DMS79 (cell line): ENCODE results near the gene PLCG2.

Experiments
- DNase-seq: peaks from one replicate; lab custom pipeline; 2025; lab: John Stamatoyannopoulos, UW

Gene PLCG2

DNA sequence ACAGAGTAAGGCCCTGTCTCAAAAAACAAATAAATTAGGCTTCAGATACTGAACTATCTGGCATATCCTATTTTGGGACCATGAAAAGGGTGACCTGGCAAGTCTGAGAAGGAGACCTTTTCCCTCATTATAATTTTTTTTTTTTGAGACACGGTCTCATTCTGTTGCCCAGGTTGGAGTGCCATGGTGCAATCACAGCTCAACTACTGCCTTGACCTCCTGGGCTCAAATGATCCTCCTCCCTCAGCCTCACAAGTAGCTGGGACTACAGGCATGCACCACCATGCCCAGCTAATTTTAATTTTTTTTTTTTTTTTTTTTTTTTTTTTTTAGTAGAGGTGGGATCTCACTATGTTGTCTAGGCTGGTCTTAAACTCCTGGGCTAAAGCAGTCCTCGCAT, 37.3 kb downstream of the PLCG2 start:
- DNase-seq: no peak

GRCh38 chr16:81816793-81817210, 37.7 kb downstream of the PLCG2 start:
- DNase-seq: no peak

DNA sequence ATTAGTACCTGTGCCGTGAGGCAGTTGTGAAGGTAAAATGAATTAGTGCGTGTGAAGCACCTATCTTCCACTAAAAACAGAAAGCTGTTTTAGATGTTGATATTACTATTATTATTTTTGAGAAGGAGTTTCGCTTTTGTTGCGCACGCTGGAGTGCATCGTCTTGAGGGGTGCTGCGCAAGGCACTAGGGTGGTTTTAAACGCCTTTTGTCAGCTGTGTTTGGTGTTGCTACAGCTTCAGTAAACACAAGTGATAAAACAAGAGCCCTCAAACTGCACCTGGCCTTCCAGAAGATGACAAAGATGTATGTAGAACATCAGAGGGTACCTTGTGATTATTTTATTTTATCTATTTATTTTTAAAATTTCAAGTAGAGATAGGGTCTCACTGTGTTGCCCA, 38.2 kb downstream of the PLCG2 start:
- no peak for DNase-seq

DNA sequence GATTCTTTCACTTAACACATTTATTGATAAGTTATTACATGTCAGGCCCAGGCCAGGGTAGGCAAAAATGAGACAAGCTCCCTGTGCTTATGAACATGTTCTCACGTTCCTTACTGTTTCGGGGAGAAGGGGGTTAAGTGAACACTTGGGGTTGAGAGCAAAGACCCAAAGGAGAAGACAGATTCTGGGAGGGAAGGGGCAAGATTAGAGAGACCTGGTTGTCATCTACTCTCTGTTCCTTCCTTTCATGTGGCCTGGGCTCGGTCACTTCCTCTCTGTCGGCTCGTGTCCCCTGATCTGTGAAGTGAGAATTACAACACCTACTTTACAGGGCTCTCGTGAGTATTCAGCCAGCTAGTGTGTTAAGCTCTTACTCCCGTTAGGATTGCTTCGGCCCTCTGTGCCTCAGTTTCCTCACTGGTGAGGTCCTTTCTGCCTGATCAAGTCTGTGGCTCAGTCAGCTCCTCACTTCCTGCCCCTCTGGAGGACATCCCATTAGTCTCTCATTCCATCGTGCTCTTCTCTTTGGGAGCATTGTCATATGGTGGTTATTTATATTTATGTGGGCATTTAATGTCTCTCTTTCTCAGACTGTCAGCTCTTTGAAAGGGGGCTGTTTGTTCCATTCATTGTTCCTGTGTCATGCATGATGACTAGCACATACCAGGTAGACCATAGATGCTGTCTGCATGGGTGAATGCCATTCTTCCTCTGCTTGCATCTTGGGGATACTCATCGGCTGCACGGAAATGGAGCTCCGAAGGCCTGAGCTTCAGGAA, 38.9 kb downstream of the PLCG2 start:
- DNase-seq: no peak

DNA sequence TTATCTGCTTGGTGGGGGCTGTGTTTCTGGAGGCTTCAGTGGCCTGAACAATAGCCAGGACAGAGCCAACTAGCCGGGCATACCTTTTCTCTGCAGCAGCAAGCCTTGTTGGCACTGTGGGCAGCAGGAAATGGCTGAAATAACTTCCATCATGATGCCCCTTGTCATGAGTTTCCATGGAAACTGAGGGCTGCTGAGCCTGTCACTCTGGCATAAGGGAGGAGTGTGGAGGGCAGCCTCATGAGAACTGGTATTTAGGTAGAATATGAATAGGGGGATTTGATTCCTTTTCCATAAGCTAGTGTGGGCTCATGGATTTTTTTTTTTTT, 39.4 kb downstream of the PLCG2 start:
- DNase-seq: no peak

- no peak for DNase-seq
Observed at GRCh38 chr16:81818905-81819304, 39.8 kb downstream of the PLCG2 start.

DNA sequence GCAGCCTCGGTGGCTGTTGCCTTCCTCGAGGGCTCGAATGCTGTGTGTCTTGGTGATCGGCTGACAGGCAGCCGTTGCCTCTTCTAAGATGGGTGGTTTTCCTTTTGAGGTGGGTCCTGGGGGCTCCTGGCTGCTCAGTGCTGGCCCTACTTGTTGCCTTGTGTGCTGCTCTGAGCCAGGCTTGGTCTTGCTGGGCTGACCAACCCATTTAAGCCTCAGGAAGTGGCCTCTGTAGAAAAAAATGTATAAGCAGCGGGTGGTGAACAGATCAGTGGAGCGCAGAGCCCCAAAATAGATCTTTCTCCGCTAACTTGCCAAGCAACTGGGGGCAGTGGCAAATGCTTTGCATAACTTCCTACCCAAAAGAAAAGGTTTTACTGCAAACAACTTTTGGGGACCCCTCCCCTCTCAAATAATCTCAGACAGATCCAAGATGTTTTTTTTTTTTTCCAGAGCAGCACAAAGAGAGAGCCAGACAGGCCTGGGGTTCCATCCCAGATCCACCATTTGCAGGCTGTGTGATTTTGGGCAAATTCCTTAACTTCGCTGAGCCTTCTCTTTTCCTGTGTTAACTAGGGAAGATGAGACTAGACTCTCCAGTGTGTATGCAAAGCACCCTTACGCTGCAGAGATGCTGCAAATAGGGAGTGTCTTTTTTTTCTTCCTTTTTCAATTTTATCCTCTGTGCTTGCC, 42.5 kb downstream of the PLCG2 start:
- no peak for DNase-seq

DNA sequence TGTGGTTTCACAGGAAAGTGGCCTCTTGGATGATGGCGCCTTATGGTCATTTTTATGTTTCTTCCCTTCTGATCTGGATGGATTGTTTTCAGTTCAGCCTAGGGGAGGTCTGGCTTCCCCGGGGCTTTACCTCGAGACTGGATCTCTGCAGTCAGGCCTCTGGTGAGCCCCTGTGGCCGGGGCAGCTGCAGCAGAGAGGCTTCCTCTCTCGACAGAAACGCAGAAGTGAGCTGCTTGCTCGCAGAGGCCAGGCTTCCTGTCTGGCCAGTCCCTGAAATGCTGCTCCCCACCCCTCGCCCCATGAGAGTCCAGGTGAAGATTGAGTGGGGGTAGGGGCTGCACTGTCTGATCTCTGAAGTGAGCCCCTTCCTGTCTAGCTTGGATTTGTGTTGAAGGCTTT, 44.0 kb downstream of the PLCG2 start:
- no peak for DNase-seq

DNA sequence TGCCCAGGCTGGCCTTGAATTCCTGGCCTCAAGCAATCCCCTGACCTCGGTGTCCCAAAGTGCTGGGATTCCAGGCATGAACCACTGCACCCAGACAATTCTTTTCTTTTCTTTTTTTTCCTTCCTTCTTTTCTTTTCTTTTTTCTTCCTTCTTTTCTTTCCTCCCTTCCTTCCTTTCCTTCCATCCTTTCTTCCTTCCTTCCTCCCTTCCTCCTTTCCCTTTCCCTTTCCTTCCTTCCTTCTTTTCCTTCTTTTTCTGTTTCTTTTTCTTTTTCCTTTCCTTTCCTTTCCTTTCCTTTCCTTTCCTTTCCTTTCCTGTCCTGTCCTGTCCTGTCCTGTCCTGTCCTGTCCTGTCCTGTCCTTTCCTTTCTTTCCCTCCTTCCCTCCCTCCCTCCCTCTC, 44.6 kb downstream of the PLCG2 start:
- no peak for DNase-seq

GRCh38 chr16:81826523-81826922, 47.4 kb downstream of the PLCG2 start:
- no peak for DNase-seq

GRCh38 chr16:81830845-81831540, 51.9 kb downstream of the PLCG2 start:
- DNase-seq: no peak

DNA sequence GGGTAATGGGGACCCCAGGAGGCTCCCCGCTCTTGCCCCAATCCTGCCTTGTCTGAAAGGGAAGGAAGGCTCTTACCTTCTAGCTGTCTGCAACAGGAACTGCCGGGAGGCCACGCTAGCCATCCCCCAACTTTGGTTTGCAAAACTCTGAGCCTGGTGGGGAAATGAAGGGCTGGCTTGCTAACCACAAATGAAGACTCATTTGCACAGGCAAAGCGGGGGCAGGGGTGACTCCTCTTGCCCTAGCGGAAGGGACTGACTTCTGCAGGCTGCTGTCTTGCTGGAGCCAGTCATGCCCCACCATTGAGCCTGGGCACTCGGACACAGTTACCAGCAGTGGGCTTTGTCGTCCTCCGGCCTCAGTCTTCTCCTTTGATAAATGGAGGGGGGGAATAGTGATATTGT, 52.6 kb downstream of the PLCG2 start:
- no peak for DNase-seq

DNA sequence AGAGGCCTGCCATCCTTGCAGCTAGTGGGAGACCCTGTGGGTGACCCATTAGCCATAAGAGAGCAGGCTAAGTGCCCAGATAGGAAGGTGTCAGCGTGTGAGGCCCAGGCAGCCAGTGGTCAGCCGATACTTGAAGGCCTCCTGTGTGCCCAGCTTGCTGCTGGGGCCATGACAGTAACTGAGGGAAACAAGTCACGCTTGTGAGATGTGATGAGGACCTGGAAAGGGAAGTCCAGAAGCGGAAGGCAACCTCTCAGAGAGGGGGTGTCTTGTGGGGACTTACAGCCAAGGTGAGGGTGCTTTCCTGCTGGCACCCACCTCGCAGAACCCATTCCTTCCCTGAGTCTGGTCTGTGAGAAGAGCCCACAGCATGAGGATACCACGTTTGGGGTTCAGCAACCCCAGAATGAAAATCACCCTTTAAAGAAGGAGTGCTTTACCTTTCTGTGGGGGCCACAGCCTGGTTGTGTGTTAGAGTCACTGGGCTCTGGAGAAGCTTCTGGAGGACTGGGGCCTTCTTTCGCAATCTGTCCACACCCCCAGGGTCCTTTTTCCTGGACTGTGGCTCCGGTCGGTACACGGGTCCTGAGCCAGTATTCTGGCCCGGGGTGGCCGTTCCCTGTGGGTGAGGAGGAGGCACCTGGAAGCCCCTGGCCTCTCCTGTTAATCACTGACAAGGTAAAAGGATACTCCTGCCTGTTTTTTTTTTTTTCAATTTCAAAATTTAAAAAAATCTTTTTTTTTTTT, 53.9 kb downstream of the PLCG2 start:
- DNase-seq: no peak

GRCh38 chr16:81833751-81834150, 54.7 kb downstream of the PLCG2 start:
- DNase-seq: no peak

DNA sequence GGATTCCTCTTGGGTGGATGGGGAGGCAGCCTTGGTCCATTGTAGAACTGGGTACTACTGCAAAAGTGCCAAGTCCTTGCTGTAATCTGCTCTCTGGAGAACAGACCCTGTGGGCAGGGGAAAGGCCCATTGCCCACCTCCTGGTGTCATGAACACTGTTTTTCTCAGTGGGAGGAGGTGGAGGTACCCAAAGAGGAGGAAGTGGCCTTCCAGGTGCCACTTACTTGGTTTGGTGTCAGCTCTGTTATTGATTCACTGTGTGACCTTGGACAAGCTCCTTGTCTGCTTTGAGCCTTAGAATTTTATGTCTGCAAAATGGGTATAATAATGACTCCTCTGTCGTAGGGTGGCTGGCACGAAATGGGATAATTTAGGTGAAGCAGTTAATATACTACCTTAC, 55.8 kb downstream of the PLCG2 start:
- DNase-seq: no peak

DNA sequence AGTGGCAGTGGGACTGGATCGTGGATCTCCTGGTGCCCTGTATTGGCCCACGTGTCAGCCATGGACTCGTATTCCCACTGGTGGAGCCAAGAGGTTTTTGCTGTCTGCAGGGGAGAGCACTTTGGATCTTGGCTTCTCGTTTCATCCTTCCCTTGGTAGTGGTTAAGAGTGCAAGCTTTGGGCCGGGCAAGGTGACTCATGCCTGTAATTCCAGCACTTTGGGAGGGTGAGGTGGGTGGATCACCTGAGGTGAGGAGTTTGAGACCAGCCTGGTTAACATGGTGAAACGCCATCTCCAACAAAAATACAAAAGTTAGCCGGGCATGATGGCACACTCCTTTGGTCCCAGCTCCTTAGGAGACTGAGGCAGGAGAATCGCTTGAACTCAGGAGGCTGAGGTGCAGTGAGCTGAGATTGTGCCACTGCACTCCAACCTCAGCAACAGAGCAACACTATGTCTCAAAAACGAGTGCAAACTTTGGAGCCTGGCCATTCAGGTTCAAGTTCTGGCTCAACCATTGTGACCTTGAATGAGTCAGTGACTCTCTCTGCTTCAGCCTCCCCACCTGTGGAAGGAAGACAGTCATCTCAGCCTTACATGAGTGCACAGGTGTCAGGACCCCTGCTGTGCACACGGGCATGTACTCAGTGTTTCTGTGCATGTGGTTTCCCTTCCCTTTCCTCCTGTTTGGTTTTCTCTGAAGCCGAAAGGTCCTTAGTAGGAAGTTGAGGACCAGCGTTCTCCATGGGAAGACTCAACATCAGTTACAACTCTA, 57.4 kb downstream of the PLCG2 start:
- no peak for DNase-seq

- DNase-seq: no peak
Observed at GRCh38 chr16:81837312-81837751, 58.2 kb downstream of the PLCG2 start.

DNA sequence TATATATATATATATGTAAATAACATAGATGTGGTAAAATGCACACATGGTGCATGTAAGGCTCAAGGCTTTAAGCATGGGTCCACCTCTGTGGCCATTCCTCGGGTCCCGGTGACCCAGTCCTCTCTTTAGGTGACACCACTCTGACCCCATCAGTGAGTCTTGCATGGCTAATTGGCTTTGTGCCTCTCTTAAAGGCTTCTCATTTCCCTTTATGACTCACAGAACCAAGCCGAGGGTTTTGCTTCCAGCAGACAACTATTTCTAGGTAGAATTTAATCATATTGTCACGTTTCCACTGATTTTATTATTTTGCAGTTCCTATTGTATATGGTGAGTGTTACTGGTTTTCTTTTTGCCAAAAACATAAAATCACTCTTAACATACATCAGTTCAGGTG, 59.7 kb downstream of the PLCG2 start:
- DNase-seq: no peak

- DNase-seq: no peak
Observed at GRCh38 chr16:81841722-81842121, 62.6 kb downstream of the PLCG2 start.

DNA sequence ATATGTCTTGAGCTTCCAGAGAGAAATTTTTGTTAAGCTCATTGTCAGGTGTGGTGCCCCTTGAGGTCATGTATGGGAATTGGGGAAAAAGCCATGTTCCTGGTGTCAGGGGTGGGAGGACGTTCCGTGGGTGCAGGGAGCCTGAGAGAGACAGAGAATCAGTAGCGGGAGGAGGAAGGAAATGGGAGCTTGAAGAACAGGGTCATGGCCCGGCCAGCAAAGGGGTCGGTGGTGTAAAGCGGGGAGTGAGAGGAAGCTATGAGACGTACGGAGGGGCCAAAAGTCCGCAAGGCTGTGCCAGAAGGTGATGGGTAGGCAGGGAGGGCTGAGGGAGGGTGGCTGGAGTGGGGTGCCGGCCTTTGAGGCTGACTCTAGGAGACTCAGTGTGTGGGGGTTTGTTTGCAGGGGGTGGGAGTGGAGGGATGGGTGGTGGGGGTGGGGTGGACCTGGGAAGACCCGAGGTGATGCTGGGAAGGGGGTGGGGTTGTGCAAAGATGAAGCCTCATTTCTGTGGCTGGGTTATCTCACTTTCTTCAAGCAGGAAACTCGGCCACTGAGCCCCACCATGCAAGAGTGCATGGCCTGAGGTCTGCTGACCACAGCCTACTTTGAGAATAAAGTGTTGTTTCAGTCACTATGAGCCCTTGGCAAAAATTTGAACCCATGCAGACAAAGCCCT, 63.6 kb downstream of the PLCG2 start:
- no peak for DNase-seq

GRCh38 chr16:81843243-81843582, 64.1 kb downstream of the PLCG2 start:
- DNase-seq: no peak
